ENCODE results near the gene VEZF1.

Gene VEZF1

DNA sequence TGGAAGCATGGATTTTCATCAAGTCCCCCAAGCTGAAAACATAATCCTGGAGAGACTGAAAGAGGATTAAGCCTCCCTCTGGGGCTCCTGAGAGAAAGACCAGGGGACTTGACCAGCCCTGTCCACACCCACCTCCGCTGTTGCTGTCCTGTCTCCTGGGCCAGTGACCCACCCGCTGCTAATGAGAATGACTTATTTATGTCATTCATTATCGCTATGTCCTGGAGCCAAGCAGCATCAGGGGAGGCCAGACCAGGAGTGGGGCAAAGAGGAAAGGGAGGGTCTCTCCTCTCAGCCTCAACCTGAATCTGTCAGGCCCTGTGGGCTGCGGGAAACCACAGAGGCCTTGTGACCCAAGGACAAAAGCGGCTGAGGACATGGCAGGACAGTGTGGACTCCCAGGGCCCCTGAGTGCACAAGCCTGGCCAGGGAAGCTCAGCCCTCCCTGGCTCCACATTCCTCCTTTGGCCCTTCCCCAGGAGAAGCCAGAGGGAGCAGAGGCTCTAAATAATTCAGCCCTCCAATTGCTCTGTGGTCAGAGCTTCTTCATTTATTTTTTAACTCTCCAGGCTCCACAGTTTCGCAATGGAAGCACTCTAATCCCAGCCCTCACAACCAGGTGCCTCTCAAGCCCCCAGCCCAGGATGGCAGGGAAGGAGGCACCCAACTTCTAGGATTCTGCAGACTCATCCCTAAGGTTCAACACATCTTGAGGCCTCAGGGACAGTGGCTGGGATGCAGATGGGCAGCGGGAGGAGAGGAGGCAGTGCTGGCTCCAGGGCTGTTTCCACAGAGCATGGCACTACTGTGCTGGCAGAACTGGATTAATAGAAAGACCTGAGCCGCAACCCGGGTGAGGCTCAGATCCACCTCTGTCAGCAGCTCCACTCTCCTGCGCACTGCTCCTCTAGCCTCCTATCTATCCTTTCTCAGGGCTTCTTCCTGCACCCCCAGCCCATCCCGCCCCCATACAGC is 51.9 kb downstream of the VEZF1 start:
- DNase-seq (ENCODE audit: extremely low spot score, insufficient read length, low read depth) (no peak), FAIRE-seq (no peak)

DNA sequence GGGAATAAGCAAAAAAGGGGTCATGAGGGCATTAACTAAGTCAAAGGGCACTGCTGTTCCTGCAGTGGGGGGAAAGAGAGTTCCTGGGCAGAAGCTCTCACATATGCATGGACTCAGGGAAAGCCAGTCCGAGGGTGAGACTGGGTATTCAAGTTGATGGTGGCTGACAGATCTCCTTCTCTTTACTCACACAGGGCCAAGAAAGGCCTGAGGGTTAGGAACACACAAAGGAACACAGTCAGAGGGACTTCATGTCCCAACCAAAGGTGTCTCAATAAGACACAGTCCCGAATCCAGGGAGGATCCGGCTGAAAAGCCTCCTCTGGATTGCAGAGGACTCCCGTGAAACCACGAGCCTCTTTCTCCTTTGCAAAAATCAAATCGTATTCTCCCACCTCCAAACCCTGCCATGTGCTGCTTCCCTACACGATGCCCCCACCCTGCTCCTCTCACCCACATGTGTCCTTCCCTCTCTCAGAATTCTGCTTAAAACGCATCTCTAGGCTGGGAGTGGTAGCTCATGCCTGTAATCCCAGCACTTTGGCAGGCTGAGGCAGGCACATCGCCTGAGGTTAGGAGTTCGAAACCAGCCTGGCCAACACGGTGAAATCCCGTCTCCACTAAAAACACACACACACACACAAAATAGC is 56.4 kb downstream of the VEZF1 start:
- DNase-seq (ENCODE audit: extremely low spot score, insufficient read length, low read depth) (no peak), FAIRE-seq (no peak)

DNA sequence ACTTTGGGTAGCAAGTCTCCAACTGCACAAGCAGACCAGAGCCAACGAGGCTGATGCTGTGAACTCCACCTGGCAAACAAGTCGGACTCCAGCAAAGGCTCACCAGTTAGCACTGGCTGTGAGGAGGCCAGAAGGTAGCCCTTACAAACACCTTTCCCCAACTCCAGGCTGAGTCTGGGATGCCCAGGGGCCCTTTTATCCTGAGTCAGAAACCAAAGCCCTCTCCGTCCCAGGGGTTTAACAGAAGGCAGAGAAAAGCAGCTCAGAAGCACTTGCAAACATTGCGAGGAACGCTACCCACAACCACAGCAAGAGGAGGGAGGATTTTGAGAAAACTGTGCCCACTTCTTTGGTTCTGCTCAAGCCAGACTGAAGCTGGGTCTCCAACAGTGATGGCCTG is 57.8 kb downstream of the VEZF1 start:
- FAIRE-seq, result no peak

DNA sequence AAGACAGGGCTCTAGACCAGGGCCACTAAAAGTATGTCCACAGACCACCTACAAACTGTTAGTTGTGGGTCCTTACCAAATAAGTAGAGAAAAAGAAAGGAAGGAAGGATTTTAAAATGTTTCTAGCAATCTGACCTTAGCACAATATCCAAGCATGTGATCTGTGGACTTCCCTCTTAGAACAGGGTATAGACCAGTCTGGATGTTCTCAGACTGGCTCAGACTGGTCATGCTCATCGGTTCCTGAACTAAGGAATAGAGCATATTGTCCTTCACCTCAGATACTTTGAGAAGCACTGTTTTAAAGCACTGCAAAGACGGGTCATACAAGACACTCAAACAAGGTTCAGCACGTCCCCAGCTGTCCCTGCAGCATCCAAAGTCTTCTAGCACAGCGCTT is 58.7 kb downstream of the VEZF1 start:
- DNase-seq (ENCODE audit: extremely low spot score, insufficient read length, low read depth), result no peak
- no peak for FAIRE-seq

More for the DNA sequence above, 57.8 kb downstream of the VEZF1 start:
- DNase-seq (ENCODE audit: extremely low spot score, insufficient read length, low read depth), result no peak

DNA sequence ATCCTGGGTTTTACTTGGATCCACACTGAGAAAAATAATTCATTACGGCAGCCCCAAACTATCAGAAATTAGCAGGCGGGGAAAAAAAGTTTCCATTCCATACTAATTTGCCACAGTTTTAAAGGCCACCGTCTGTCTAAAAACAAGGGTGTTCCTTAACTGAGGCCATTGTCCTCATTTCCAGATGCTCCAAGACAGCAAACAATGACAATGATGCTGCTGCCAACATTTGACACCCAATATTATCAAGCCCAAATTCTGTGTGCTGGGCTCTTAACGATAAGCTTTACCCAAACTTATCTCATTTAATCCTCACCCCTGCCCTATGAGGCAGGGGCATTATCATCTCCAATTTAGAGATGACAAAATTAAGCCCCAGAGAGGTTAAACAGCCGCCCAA is 59.1 kb downstream of the VEZF1 start:
- DNase-seq (ENCODE audit: extremely low spot score, insufficient read length, low read depth) (no peak), FAIRE-seq (no peak)

DNA sequence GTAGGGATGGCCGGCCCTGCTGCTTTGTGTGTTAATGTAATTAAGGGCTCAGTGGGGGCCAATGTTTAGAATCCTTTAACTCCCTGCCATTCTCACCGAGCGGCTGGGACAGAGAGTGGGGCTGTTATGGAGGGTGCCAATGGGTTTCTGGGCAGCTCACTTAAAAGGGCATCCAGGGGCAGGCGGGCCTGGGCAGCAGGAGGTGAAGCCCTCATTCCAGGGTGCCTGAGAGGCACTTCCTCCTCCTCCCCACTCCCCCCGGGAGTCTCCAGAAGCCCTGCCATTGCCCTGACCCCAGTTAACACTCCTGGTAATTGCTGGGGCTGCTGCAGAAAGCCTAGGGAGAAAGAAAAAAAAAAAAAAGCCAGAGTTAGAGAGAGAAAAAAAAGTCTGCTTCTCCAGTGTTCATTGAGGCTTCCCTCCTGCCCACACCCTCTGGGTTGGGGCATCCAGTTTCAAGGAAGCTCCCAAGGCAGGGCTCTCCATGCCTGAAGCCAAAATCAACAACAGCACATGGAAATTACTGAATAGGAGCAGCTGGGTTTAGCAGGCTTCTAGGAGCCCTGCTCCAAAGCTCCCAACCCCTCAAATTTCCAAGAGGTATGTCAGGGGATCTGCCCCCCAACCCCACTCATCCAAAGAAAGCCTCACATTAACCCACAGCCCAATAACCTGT is 60.9 kb downstream of the VEZF1 start:
- DNase-seq (ENCODE audit: extremely low spot score, insufficient read length, low read depth) (no peak), FAIRE-seq (no peak)

DNA sequence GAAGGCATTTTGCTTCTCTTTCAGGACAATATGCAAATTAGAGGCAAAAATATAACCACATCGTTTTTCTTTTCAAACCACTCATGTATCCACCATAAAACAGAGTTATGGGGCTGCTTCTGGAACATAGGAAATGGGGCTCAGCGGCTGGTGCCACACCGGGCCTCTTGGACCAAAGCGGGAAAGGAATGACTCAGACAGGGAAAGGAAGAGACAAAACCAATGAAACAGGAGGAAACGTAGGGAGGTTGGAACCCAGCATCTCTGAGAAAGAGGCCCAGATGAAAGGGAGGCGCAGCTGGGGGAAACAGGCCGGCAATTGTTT is 61.4 kb downstream of the VEZF1 start:
- FAIRE-seq, result no peak
- DNase-seq (ENCODE audit: extremely low spot score, insufficient read length, low read depth), result no peak

DNA sequence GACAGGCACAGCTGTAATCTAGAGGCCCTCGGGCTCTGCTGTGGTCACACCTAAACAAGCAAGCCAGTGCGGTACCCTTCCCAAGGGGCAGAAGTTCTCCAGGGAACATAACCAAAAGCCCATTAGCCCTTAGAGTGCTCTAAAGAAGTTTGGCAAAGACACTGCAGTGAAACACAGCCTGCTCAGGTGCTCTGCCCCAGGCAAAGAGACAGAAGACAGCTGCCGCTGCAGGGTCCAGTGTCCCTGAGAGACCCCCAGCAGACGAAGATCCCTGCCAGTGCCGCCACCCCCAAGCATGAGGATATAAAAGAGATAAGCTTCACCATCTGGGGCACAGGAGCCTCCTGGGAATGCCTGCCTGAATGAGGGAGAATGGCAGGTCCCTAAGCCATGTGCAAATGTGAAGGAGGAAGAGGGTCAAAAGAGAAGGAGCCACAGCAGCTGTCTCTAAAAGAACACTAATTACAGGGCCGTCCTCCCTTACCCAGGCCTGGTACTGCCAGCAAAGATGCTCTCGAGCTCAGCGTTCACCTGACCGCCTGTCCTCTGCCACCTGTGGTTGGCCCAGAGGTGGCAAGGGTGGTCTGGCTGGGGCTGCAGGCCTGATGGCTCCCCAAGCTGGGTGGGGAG is 62.6 kb downstream of the VEZF1 start:
- DNase-seq (ENCODE audit: extremely low spot score, insufficient read length, low read depth), result no peak
- no peak for FAIRE-seq

DNA sequence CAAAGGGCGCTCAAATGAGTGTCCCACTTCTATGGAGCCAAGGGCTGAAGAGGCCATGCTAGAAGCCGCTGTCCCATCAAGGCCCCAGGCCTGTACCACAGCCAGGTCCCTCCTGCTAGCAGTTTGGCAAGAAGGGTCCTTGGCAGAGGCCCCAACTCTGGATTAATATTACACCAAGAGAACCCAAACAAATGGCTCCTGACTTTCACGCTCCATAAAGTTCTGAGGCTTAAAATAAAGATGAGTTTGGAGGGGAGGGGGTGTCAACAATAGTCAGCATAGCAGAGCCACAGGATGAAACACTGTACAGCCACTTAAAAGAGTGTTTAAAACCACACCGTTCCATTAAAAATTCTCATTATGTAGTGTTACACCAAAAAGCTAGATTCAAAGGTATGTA is 63.4 kb downstream of the VEZF1 start:
- DNase-seq (ENCODE audit: extremely low spot score, insufficient read length, low read depth), result no peak
- FAIRE-seq, result no peak

Data from GM18507 (cell line).